DOHH2 (cell line): ENCODE data around the gene SHMT1.

Experiments used
- H3F3A ChIP-seq: fragments of 200-600 bp; sonication (generic), shearing (Covaris generic); 2 replicates; pipeline ENCODE4 v1.6.0; 2016; ENCODE audit warnings: antibody characterized with exemption, mild to moderate bottlenecking; ENCODE audit not compliant: control insufficient read depth, insufficient read depth
- H3K27ac ChIP-seq: fragments of 200-600 bp; sonication (generic); 2 replicates; pipeline ENCODE4 v1.5.1; 2014; ENCODE audit warnings: low read depth, mild to moderate bottlenecking, low read length, moderate library complexity
- H3K27me3 ChIP-seq: fragments of 200-600 bp; sonication (generic); 2 replicates; pipeline ENCODE4 v1.6.1; 2014; ENCODE audit warnings: mild to moderate bottlenecking, low read length, mixed read lengths; ENCODE audit not compliant: control insufficient read depth
- H3K36me3 ChIP-seq: fragments of 200-600 bp; sonication (generic); 2 replicates; pipeline ENCODE4 v1.6.1; 2014; ENCODE audit warnings: mild to moderate bottlenecking, low read length, moderate library complexity, mixed read lengths; ENCODE audit not compliant: control insufficient read depth
- H3K4me1 ChIP-seq: fragments of 200-600 bp; sonication (generic); 2 replicates; pipeline ENCODE4 v1.6.1; 2014; ENCODE audit warnings: mild to moderate bottlenecking, low read length, mixed read lengths; ENCODE audit not compliant: control insufficient read depth
- H3K4me2 ChIP-seq: fragments of 200-600 bp; sonication (generic); 2 replicates; pipeline ENCODE4 v1.6.0; 2014; ENCODE audit warnings: mild to moderate bottlenecking, low read length, moderate library complexity
- H3K4me3 ChIP-seq: fragments of 200-600 bp; sonication (generic); 2 replicates; pipeline ENCODE4 v1.5.1; 2014; ENCODE audit warnings: mild to moderate bottlenecking, low read length, mixed read lengths
- H3K79me2 ChIP-seq: fragments of 200-600 bp; sonication (generic); 2 replicates; pipeline ENCODE4 v1.6.1; 2014; ENCODE audit warnings: mild to moderate bottlenecking, low read length, mixed read lengths; ENCODE audit not compliant: control insufficient read depth
- H3K9me2 ChIP-seq: fragments of 200-600 bp; sonication (generic); replicated peaks from 2 replicates; pipeline ENCODE4 v1.6.1; 2014; ENCODE audit warnings: mild to moderate bottlenecking, low read length, mixed read lengths; ENCODE audit not compliant: control insufficient read depth
- H3K9me3 ChIP-seq: fragments of 200-600 bp; sonication (generic); 2 replicates; pipeline ENCODE4 v1.6.1; 2014; ENCODE audit warnings: antibody characterized with exemption, low read length, mixed read lengths; ENCODE audit not compliant: control insufficient read depth, insufficient read depth
- H4K20me1 ChIP-seq: fragments of 200-600 bp; sonication (generic); 2 replicates; pipeline ENCODE4 v1.6.0; 2014; ENCODE audit warnings: low read depth, mild to moderate bottlenecking, antibody characterized with exemption, low read length, moderate library complexity; ENCODE audit not compliant: control insufficient read depth, insufficient read depth
- EZH2phosphoT487 ChIP-seq: fragments of 200-600 bp; sonication (generic); IDR thresholded peaks from 2 replicates; pipeline ENCODE4 v1.6.1; 2017; ENCODE audit warnings: borderline replicate concordance, mild to moderate bottlenecking, antibody characterized with exemption, low read length, moderate library complexity, mixed read lengths
- TF ChIP-seq, protein P1 (sequence below): fragments of 200-600 bp; sonication (generic); IDR thresholded peaks from one replicate; pipeline ENCODE4 v1.5.1; 2014; ENCODE audit warnings: antibody characterized with exemption, mild to moderate bottlenecking, low read depth, low read length; ENCODE audit not compliant: poor library complexity, severe bottlenecking

Gene SHMT1

DNA sequence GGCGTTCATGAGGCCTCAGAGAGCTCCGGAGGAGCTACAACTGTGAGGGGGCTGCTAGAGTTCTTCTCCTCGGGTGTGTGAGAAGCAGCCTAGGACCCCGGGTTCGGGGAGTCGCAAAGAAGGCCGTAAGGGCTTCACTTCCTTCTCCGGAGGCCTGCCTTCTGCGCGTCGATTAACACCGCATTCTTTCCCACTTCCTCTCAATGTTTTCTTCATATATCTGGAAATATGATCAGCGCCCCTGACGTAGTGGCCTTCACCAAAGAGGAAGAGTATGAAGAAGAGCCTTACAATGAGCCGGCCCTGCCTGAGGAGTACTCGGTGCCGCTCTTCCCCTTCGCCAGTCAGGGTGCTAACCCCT lies 47.8 kb downstream of the SHMT1 start:
- Histone ChIP-seq H3F3A (no peaks in the 10 kb centered on the region), H3K79me2 (peaks cover 96% of the 10 kb centered on the region), H3K4me3 (peak overlapping the region; percentile 94), H3K9me2 (no peaks in the 10 kb centered on the region), H3K27me3 (no peaks in the 10 kb centered on the region), H3K4me1 (peaks cover 52% of the 10 kb centered on the region), H3K9me3 (no peaks in the 10 kb centered on the region), H3K27ac (peak overlapping the region; percentile 81), H3K36me3 (peaks cover 78% of the 10 kb centered on the region), H3K4me2 (peak overlapping the region; percentile 70), H4K20me1 (peaks cover 19% of the 10 kb centered on the region; the same call in 1 of the 2 replicates)
- TF ChIP-seq EZH2phosphoT487, result no peak
- TF ChIP-seq, protein P1, sequence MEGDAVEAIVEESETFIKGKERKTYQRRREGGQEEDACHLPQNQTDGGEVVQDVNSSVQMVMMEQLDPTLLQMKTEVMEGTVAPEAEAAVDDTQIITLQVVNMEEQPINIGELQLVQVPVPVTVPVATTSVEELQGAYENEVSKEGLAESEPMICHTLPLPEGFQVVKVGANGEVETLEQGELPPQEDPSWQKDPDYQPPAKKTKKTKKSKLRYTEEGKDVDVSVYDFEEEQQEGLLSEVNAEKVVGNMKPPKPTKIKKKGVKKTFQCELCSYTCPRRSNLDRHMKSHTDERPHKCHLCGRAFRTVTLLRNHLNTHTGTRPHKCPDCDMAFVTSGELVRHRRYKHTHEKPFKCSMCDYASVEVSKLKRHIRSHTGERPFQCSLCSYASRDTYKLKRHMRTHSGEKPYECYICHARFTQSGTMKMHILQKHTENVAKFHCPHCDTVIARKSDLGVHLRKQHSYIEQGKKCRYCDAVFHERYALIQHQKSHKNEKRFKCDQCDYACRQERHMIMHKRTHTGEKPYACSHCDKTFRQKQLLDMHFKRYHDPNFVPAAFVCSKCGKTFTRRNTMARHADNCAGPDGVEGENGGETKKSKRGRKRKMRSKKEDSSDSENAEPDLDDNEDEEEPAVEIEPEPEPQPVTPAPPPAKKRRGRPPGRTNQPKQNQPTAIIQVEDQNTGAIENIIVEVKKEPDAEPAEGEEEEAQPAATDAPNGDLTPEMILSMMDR, result no peak

DNA sequence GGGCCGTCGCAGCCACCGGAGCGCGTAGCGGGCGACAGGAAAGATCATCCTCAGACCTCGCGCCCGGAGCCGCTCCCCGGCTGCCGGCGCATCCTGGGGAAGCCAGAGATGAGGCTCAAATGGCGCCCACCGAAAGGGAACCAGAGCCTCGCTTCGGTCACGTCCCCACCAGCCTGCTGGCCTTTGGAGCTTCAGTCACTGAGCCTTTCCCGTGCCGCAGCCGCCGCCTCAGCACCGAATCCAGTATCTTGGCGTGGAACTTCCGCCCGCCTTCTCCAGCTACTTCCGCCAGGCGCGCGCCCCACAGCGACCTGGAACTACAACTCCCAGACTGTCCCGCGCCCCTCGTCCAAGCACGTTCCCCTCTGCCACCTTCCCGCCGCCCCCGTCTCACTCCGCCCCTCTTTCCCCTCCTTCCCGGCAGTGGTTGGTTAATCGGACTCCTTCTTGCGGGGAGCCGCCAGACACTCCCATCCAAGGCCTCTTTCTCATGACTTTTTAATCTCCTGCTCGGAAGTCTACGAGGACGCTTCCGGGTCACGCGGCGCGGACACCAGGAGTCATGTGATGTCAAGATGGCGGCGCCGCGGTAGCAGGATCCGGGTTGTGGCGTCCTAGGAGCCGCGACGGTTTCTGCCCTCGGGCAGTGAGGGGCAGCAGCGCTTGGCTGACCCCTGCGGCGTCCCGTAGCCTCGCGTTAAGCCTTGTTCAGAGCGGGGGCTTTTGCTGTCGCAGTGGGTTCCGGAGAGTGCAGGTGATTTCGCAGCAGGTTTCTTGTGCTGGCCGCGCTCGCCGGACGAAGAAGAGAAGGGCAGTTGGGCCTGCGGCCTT lies 48.4 kb downstream of the SHMT1 start, which contains the start of the genes SMCR8 and TOP3A:
Gene SMCR8 (plus strand): TSS at position 563 of the 831 bp plus-strand sequence. CDS start 497 bp downstream, outside the sequence.
Gene TOP3A (minus strand): TSS at position 264 of the 831 bp plus-strand sequence. CDS start 216 bp downstream, at position 48.
- Histone ChIP-seq H3K9me3 (no peaks in the 10 kb centered on the region), H3K4me2 (peak within 1 kb of the TSS; percentile 70), H3K4me1 (peaks cover 52% of the 10 kb centered on the region), H3K9me2 (no peaks in the 10 kb centered on the region), H3F3A (no peaks in the 10 kb centered on the region), H3K36me3 (peaks cover 75% of the 10 kb centered on the region), H3K79me2 (peaks cover 96% of the 10 kb centered on the region), H3K27ac (peak within 1 kb of the TSS; percentile 81), H3K4me3 (peak within 1 kb of the TSS; percentile 94), H4K20me1 (peaks cover 19% of the 10 kb centered on the region; the same call in 1 of the 2 replicates), H3K27me3 (no peaks in the 10 kb centered on the region)
- TF ChIP-seq EZH2phosphoT487, result no peak
- TF ChIP-seq, protein P1, result no peak

DNA sequence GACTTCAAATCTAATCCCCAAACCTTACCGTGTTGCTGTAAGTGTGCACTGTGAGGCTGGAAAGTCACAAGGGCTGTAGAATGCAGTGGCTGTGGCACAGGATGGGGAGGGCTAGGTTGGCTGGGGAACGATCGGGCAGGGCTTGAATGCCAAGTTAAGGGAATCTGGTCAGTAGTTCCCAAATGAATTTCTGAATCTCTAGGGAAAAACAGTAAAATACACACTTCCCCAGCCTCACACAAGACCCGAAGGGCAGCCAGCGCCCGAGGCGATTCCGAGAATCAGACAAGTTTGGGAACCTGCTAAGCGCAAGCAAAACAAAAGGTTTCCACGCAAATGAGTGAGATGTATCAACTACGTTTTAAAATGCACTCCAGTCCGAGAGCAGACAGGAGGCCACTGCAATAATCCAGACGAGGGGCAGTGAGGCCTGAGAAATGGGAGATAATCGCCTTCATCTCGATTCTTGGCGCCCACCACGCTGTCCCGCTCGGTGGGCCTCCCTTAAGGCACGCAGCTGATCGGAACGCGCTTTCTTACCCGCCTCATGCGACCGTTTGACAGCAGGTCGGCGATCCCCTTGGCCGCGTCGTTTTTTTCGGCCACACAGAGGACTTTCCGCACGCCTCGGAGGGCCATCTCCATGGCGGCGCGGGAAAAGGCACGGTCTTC lies 49.2 kb downstream of the SHMT1 start:
- TF ChIP-seq, protein P1, result no peak
- TF ChIP-seq EZH2phosphoT487, result no peak

More for the DNA sequence above, 49.2 kb downstream of the SHMT1 start:
- Histone ChIP-seq H3K9me3 (no peaks in the 10 kb centered on the region), H3K27me3 (no peaks in the 10 kb centered on the region), H3K36me3 (peaks cover 69% of the 10 kb centered on the region), H3K4me3 (peak overlapping the region; percentile 94), H3K79me2 (peaks cover 94% of the 10 kb centered on the region), H3K9me2 (no peaks in the 10 kb centered on the region), H3K27ac (peak overlapping the region; percentile 81), H3F3A (no peaks in the 10 kb centered on the region), H3K4me2 (peak overlapping the region; percentile 70), H3K4me1 (peaks cover 49% of the 10 kb centered on the region), H4K20me1 (peaks cover 19% of the 10 kb centered on the region; the same call in 1 of the 2 replicates)
